Measurements from ENCODE around the gene LINC00237.

DNA sequence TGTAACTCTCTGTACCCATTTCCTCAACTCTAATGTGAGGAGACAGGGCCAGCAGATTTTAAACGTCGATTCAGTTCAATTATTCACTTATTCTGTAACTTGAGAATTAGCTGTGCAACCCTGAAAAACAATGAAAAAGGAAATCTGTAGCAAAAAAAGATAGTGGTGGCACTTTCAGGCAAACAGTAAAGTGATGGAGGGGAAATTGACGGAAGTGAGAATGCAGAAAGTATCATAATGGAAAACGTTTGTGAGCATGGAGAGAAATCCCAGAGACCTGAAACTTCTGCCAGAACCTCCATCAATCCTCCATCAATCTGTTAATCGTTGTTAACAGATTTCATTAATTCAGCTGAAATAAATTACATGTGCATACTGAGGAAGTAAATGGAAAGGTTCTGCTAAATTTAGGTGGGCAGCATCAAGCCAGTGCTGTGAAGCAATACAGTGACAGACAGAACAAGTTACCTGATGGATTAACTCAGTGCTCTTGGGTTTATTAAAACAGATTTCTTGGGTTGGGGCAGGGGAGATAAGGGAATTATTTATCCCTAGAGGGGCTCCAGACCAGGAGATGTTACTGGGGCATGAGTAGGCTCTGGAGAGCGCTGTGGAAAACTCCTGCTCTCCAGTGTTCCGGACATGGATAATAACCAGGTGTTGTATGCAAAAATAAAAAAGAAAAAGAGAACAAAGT is 37.2 kb upstream of the LINC00237 start:
- no peak for TF ChIP-seq ZNF75A (CRISPR knock-in tag; IDR thresholded peaks at IDR 0.05)
- no peak for TF ChIP-seq NFE2 (IDR thresholded peaks at IDR 0.05; ENCODE audit: low read depth)
- no peak for TF ChIP-seq SMARCA4 (IDR thresholded peaks at IDR 0.05)
- no peak for TF ChIP-seq EZH2 (IDR thresholded peaks at IDR 0.05; ENCODE audit: borderline replicate concordance, low read depth, low read length)
- TF ChIP-seq KLF10 (CRISPR knock-in tag; IDR thresholded peaks at IDR 0.05) = no peak
- TF ChIP-seq ZBTB7A (IDR thresholded peaks at IDR 0.05; ENCODE audit: borderline replicate concordance, control insufficient read depth, low read depth, low read length) = no peak
- TF ChIP-seq, protein P1, sequence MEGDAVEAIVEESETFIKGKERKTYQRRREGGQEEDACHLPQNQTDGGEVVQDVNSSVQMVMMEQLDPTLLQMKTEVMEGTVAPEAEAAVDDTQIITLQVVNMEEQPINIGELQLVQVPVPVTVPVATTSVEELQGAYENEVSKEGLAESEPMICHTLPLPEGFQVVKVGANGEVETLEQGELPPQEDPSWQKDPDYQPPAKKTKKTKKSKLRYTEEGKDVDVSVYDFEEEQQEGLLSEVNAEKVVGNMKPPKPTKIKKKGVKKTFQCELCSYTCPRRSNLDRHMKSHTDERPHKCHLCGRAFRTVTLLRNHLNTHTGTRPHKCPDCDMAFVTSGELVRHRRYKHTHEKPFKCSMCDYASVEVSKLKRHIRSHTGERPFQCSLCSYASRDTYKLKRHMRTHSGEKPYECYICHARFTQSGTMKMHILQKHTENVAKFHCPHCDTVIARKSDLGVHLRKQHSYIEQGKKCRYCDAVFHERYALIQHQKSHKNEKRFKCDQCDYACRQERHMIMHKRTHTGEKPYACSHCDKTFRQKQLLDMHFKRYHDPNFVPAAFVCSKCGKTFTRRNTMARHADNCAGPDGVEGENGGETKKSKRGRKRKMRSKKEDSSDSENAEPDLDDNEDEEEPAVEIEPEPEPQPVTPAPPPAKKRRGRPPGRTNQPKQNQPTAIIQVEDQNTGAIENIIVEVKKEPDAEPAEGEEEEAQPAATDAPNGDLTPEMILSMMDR (IDR thresholded peaks at IDR 0.05 in 2 of 3, conservative IDR thresholded peaks at IDR 0.05 in 1 of 3; ENCODE audit: insufficient read depth in 2 of 3, low read depth in 1 of 3, low read length in 3 of 3) = no peak
- TF ChIP-seq POLR2A (conservative IDR thresholded peaks at IDR 0.05) = no peak
- no peak for TF ChIP-seq HNRNPLL (IDR thresholded peaks at IDR 0.05; ENCODE audit: low read depth, low read length, poor library complexity, severe bottlenecking)
- TF ChIP-seq TEAD4 (IDR thresholded peaks at IDR 0.05; ENCODE audit: low read length) = no peak
- TF ChIP-seq TEAD4 (CRISPR knock-in tag; IDR thresholded peaks at IDR 0.05; ENCODE audit: borderline replicate concordance) = no peak
- TF ChIP-seq THRAP3 (IDR thresholded peaks at IDR 0.05; ENCODE audit: borderline replicate concordance) = no peak
